LNCaP clone FGC (cell line): ENCODE data around the gene ZSCAN21.
"Not testable (repeated sequence)": the region's sequence is repeated elsewhere in the genome, so short reads cannot be mapped to it uniquely, and the experiment has no call there.

Experiments
- DNase-seq: peaks from one replicate; pipeline ENCODE4 v3.0.0-alpha.2; 2011; ENCODE audit warnings: low read depth
- H3K4me3 ChIP-seq: 2 replicates; pipeline ENCODE4 v1.5.1; 2011; ENCODE audit warnings: mild to moderate bottlenecking, low read depth, low read length, control low read depth
- CTCF ChIP-seq: IDR thresholded peaks from 2 replicates; pipeline ENCODE4 v1.5.1; 2012; ENCODE audit warnings: mild to moderate bottlenecking; ENCODE audit not compliant: control insufficient read depth, insufficient read depth; ENCODE audit errors: extremely low read depth

ZSCAN21 gene

DNA sequence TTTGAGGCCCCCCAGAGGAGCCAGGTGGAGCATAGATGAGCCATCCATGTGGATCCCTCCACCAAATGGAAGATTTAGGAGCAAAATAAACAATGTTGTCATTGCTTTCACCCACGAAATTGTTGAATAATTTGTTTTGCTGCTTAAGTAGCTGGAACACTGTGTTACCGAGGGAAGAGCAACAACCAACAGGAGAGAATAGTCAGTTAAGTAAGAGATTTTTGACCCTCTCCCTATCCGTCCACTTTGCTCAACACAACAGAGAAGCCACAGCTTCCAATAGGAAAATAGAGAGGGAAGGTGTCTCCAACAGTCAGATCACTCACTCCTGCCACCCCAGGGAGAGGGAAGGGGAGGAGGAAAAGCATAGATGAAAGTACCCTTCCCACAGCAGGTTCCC, 38.1 kb upstream of the ZSCAN21 start:
- no peak for DNase-seq
- no peak for TF ChIP-seq CTCF
- no peak overlapping the region for H3K4me3 ChIP-seq

DNA sequence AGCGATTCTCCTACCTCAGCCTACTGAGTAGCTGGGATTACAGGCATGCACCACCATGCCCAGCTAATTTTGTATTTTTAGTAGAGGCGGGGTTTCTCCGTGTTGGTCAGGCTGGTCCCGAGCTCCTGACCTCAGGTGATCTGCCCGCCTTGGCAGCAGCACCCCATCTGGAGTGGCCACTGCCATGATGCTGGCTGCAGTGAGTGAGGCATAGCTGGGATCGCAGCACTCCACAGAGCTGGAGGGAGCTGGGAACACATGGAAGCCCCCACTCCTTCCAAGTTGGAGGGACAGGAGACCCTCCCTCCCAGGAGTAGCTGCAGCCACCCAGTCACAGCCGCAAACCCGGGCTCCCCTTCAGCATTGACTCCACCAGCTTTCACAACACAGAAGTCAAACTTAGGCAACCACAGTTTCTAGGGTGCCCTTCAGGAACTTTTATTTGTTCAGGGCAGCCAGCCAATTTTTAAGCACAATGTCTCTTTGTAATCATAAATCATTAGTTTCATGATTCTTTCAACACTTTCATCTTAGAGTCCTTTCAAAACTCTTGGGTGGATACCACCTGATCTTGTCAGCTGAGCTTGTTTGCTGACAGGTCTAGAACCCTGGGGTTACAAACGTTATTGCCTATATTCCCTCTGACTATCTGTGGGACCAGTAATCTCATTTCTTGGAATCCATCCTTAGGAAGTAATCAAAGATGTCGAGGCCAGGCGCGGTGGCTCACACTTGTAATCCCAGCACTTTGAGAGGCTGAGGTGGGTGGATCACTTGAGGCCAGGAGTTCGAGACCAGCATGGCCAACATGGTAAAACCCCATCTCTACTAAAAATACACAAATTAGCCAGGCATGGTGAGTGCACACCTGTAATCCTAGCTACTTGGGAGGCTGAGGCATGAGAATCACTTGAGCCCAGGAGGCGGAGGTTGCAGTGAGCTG, 36.9 kb upstream of the ZSCAN21 start:
- not testable (repeated sequence) for DNase-seq, H3K4me3 ChIP-seq

- DNase-seq = no peak
- no peak for TF ChIP-seq CTCF
- no peak overlapping the region for H3K4me3 ChIP-seq
Measured at GRCh38 chr7:100013328-100013676, 36.3 kb upstream of the ZSCAN21 start.

DNA sequence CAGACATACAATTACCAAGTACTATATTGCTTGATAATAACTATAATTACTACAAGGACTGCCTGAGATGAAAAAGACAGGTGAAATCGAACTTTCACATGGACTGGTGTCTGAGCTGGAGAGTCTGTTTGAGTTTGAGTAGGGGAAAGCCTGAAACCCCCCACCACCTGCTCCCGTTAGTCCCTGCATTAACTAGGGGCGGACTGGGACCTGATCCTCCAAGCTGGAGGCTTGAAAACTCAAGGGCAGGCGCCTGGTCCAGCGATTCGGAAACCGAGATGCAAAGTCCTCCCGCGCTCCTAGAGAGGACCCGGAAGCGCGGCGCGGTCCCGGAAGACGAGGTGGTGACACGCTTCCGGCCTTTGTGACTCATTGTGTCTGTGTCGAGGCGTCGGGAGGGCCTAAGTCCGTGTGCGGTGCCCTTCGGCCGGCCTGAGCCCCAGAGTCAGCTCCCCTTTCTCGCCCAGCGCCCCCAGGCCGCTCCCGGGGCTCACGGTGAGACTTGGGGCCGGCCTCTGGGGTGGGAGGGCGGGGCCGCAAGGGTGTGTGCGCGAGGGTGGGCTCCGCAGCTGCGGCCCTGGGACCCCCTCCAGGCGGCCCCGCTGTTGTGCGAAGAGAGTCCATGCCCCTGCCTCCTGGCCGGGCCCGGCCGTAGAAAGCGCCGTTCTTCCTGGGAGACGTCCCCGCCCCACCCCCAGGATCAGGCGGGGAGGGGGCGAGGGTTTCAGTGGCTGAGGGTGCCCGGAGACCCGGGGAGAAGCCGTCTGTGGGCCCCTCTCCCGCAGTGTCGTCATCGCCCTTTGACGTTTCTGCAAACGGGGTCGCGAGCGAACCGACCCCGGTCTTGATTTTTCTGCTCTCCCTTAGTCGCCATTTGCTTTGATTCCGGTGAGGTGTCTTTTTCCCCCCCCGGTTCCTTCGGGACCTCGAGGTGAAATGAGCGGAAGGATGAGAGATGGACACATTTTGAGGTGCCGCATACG, 34.1 kb upstream of the ZSCAN21 start, which contains the start of gene ZKSCAN1:
TSS of gene ZKSCAN1 (plus strand) at position 365 of the 983 bp plus-strand sequence. CDS start 7,911 bp downstream, outside the sequence.
- peak; percentile 74 for DNase-seq
- no peak for TF ChIP-seq CTCF

GRCh38 chr7:100016215-100016901, 33.2 kb upstream of the ZSCAN21 start:
- no peak for DNase-seq
- TF ChIP-seq CTCF = no peak
- peak overlapping the region; percentile 92 for H3K4me3 ChIP-seq

More for the DNA sequence above, 34.1 kb upstream of the ZSCAN21 start, which contains the start of gene ZKSCAN1:
- peak within 1 kb of the TSS; percentile 92 for H3K4me3 ChIP-seq

DNA sequence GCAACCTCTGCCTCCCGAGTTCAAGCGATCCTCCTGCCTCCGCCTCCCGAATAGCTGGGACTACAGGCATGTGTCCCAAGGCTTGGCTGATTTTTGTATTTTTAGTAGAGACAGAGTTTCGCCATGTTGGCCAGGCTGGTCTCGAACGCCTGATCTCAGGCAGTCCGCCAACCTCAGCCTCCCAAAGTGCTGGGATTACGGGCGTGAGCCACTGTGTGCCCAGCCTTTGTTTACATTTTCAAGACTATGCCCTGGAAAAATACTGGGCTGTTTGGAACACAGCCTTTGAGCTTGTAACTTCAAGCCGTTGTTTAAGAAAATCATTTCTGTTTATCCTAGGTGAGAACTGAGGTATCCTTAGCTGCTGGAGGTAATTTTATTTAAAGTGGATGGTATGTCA, 32.3 kb upstream of the ZSCAN21 start:
- no peak for TF ChIP-seq CTCF
- H3K4me3 ChIP-seq = peak overlapping the region; percentile 92
- peak; percentile 95 for DNase-seq
